HepG2 (cell line): ENCODE measurements around the gene SYNDIG1.

Experiments
- CTCF ChIP-seq: sonication (generic); formaldehyde crosslinking; IDR thresholded peaks from 2 replicates; pipeline ENCODE4 v1.5.0; 2020; ENCODE audit warnings: mild to moderate bottlenecking, missing genetic modification reagents, moderate library complexity
- LRRFIP1 ChIP-seq: sonication (generic); formaldehyde crosslinking; conservative IDR thresholded peaks from 2 replicates; pipeline ENCODE4 v1.4.0; 2020; ENCODE audit warnings: missing genetic modification reagents
- SMARCC2 ChIP-seq: fragments of 450-650 bp; IDR thresholded peaks from 2 replicates; pipeline ENCODE4 v1.6.1; 2017; ENCODE audit warnings: antibody characterized with exemption, mild to moderate bottlenecking
- ZFP36L1 ChIP-seq: sonication (generic); formaldehyde crosslinking; IDR thresholded peaks from 2 replicates; pipeline ENCODE4 v1.8.0; 2022; ENCODE audit warnings: mild to moderate bottlenecking, missing genetic modification reagents, moderate library complexity
- ZHX1 ChIP-seq: sonication (generic); formaldehyde crosslinking; IDR thresholded peaks from 2 replicates; pipeline ENCODE4 v1.8.1; 2022; ENCODE audit warnings: low read depth, mild to moderate bottlenecking, missing genetic modification reagents

- no peak for TF ChIP-seq LRRFIP1 (CRISPR knock-in tag)
- no peak for TF ChIP-seq ZHX1
- no peak for TF ChIP-seq SMARCC2
- no peak for TF ChIP-seq CTCF
- TF ChIP-seq ZFP36L1 (CRISPR knock-in tag), result no peak
Measured at GRCh38 chr20:24678351-24679106, 209.1 kb downstream of the SYNDIG1 start.
